OCI-LY7 (cell line): Measurements from ENCODE around the gene SMTNL1. TPM values are rescaled to one million over a fixed set of nuclear protein-coding genes. Genes with fewer than 3 reads are reported as not detected.

ENCODE experiments used
- BruUV-seq: library from RNA; stranded (reverse); fragments of 400-500 nt; replicated peaks from 2 replicates; lab custom pipeline; 2021; lab: Mats Ljungman, UMichigan
- CTCF ChIA-PET: fragments of 300-600 bp; sonication (Branson Sonifier 250); formaldehyde crosslinking; loops from one replicate; lab custom pipeline; 2022; ENCODE audit warnings: antibody characterized with exemption; ENCODE audit not compliant: unreplicated experiment; lab: Charles Lee
- POLR2A ChIA-PET: fragments of 300-600 bp; sonication (Branson Sonifier 250); formaldehyde crosslinking; loops from one replicate; lab custom pipeline; 2022; ENCODE audit warnings: antibody characterized with exemption; lab: Charles Lee
- DNase-seq: peaks from one replicate; pipeline ENCODE4 v3.0.0-alpha.2; 2015; ENCODE audit warnings: low spot score
- H2AFZ ChIP-seq: fragments of 200-600 bp; sonication (generic), shearing (Covaris generic); 2 replicates; pipeline ENCODE4 v1.6.1; 2014; ENCODE audit warnings: mild to moderate bottlenecking, antibody characterized with exemption, low read length, moderate library complexity
- H3K27ac ChIP-seq: fragments of 200-600 bp; sonication (generic); 2 replicates; pipeline ENCODE4 v1.5.1; 2014; ENCODE audit warnings: mixed run types, low read depth, mild to moderate bottlenecking, moderate library complexity, low read length, inconsistent platforms; ENCODE audit not compliant: poor library complexity, severe bottlenecking
- H3K36me3 ChIP-seq: fragments of 200-600 bp; sonication (generic); 2 replicates; pipeline ENCODE4 v1.6.1; 2014; ENCODE audit warnings: mild to moderate bottlenecking, antibody characterized with exemption, low read length, moderate library complexity, mixed read lengths; ENCODE audit not compliant: insufficient read depth
- H3K4me1 ChIP-seq: fragments of 200-600 bp; sonication (generic); 2 replicates; pipeline ENCODE4 v1.5.1; 2014; ENCODE audit warnings: mild to moderate bottlenecking, low read length; ENCODE audit not compliant: insufficient read depth, poor library complexity, severe bottlenecking
- H3K4me2 ChIP-seq: fragments of 200-600 bp; sonication (generic); 2 replicates; pipeline ENCODE4 v1.6.1; 2014; ENCODE audit warnings: mild to moderate bottlenecking, low read length
- H3K4me3 ChIP-seq: fragments of 200-600 bp; sonication (generic); 2 replicates; pipeline ENCODE4 v1.5.1; 2014; ENCODE audit warnings: mild to moderate bottlenecking, low read depth, low read length; ENCODE audit not compliant: poor library complexity, severe bottlenecking
- H3K79me2 ChIP-seq: fragments of 200-600 bp; sonication (generic); 2 replicates; pipeline ENCODE4 v1.6.1; 2016; ENCODE audit warnings: low read depth, mild to moderate bottlenecking, low read length, moderate library complexity, mixed read lengths; ENCODE audit not compliant: insufficient read depth
- H3K9me2 ChIP-seq: fragments of 200-600 bp; sonication (generic); 2 replicates; pipeline ENCODE4 v1.6.1; 2016; ENCODE audit warnings: mild to moderate bottlenecking, low read length, mixed read lengths; ENCODE audit not compliant: insufficient read depth
- H3K9me3 ChIP-seq: fragments of 200-600 bp; sonication (generic); 2 replicates; pipeline ENCODE4 v1.6.1; 2014; ENCODE audit warnings: mild to moderate bottlenecking, mixed run types, low read length, mixed read lengths
- H4K20me1 ChIP-seq: fragments of 200-600 bp; sonication (generic); 2 replicates; pipeline ENCODE4 v1.6.1; 2014; ENCODE audit warnings: mild to moderate bottlenecking, antibody characterized with exemption, low read length, moderate library complexity, mixed read lengths; ENCODE audit not compliant: insufficient read depth
- EZH2phosphoT487 ChIP-seq: fragments of 200-600 bp; sonication (generic); IDR thresholded peaks from 2 replicates; pipeline ENCODE4 v1.6.1; 2018; ENCODE audit warnings: low read depth, borderline replicate concordance, mild to moderate bottlenecking, mixed run types, antibody characterized with exemption, low read length, moderate library complexity, mixed read lengths
- intact Hi-C: fragments of 100-400 bp; cut with micrococcal nuclease; formaldehyde crosslinking; loops from one replicate; pipeline ENCODE4 v1.10.0; 2022; ENCODE audit not compliant: unreplicated experiment
- total RNA-seq, 2 experiments: library from RNA; depleted of rRNA in 1 of 2; stranded (reverse); fragments of >200 nt in 1 of 2; shearing (Covaris generic) in 1 of 2; gene quantifications; 2 replicates each; pipeline ENCODE4 v1.2.3, GENCODE V29; 2014 to 2022
- TF ChIP-seq, protein P1 (sequence below): fragments of 200-600 bp; sonication (generic); conservative IDR thresholded peaks from 2 replicates; pipeline ENCODE4 v1.5.1; 2014; ENCODE audit warnings: mild to moderate bottlenecking, antibody characterized with exemption, low read length, moderate library complexity, mixed read lengths

The SMTNL1 gene
- total RNA-seq, 2 experiments from 2014 or later: not detected

DNA sequence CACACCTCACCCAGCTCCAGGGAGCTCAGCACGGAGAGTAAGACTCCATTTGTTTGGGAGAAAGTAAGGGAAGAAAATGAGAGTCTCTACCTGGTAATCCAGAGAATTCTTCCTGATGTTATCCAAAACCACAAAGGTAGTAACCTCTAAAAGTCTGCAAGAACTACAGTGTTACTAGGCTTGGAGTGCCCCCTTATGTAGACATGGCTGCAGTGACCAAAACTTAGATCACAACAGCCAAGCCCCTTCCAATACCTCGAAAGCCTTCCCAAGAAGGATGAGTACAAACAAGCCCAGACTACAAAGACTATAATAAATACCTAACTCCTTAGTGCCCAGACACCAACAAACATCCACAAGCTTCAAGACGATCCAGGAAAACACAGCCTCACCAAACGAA is 25.2 kb downstream of the SMTNL1 start:
- peaks cover 16% of the 10 kb centered on the region; the same call in 1 of the 2 replicates for H3K79me2 ChIP-seq
- TF ChIP-seq, protein P1, sequence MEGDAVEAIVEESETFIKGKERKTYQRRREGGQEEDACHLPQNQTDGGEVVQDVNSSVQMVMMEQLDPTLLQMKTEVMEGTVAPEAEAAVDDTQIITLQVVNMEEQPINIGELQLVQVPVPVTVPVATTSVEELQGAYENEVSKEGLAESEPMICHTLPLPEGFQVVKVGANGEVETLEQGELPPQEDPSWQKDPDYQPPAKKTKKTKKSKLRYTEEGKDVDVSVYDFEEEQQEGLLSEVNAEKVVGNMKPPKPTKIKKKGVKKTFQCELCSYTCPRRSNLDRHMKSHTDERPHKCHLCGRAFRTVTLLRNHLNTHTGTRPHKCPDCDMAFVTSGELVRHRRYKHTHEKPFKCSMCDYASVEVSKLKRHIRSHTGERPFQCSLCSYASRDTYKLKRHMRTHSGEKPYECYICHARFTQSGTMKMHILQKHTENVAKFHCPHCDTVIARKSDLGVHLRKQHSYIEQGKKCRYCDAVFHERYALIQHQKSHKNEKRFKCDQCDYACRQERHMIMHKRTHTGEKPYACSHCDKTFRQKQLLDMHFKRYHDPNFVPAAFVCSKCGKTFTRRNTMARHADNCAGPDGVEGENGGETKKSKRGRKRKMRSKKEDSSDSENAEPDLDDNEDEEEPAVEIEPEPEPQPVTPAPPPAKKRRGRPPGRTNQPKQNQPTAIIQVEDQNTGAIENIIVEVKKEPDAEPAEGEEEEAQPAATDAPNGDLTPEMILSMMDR: peak; percentile 42
- no peak for TF ChIP-seq EZH2phosphoT487
- no peak overlapping the region for H3K4me2 ChIP-seq
- peaks cover 13% of the 10 kb centered on the region for H3K4me1 ChIP-seq
- no peak for DNase-seq
- intact Hi-C loops: no loop called here
- no peaks in the 10 kb centered on the region for H4K20me1 ChIP-seq
- H3K9me3 ChIP-seq: no peaks in the 10 kb centered on the region
- no peak overlapping the region for H3K27ac ChIP-seq
- no TSS peak for BruUV-seq
- CTCF ChIA-PET: no interaction called here
- H3K4me3 ChIP-seq: no peak overlapping the region
- no peaks in the 10 kb centered on the region for H3K9me2 ChIP-seq
- POLR2A ChIA-PET: no interaction called here
- H2AFZ ChIP-seq: no peak overlapping the region
- peaks cover 16% of the 10 kb centered on the region for H3K36me3 ChIP-seq

DNA sequence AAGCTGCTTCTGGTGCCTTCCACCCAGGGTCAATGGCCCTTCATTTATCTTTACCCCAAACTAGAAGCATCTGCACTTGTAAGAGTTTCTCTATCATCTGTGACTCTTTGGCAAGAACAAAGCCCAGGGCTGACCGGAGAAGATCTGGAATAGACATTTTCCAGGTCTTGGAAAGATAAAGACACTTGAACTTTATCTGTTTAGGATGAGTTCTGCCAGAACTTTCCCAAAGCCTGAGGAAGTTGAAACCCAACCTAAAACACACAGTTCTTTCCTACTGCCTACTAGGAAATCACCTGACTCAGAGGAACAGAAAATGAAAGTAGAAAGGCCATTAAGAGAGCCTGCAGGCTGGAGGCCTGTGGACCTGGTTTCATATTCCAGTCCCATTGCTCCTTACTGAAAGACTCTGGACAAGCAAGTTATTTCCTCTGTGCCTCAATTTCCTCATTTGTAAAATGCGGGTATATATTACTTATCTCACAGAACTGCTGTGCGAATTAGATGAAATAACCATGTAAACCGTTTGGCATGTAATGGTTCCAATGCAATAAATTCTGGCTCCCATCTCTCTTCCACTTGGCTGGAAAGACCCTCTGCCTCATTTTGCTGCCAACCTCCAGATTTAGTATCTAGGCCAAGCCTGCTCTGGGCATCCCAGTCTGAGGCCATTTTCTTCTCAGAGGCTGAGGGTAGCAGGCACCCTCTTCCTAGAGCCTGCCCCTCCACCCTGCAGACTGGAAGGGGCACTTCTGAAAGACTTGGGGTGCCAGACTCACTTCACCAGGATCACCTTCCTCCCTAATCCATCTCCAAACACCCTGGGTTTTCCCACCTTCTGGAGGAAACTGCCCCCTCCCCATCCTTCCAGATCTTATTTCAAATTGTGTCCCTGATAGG is 28.9 kb downstream of the SMTNL1 start:
- peaks cover 18% of the 10 kb centered on the region for H3K4me1 ChIP-seq
- intact Hi-C loops: loop anchor here (2.0 to 5.0 kb wide), 3 partner anchors 35 to 956 kb away; partner anchors contain the start of gene TIMM10
- peaks cover 16% of the 10 kb centered on the region; the same call in 1 of the 2 replicates for H3K79me2 ChIP-seq

More for the DNA sequence above, 28.9 kb downstream of the SMTNL1 start:
- H3K36me3 ChIP-seq: no peaks in the 10 kb centered on the region
- H3K4me2 ChIP-seq: peak overlapping the region; percentile 96
- ChIA-PET POLR2A (interaction anchor here (0.5 to 0.9 kb wide), 2 partner anchors 10 to 32 kb away, joined by 4 to 5 read pairs; no protein-coding TSS in a partner anchor), CTCF (interaction anchor here (0.6 to 2.2 kb wide), 2 partner anchors 74 to 75 kb away, joined by 4 to 19 read pairs; no protein-coding TSS in a partner anchor)
- DNase-seq: peak; percentile 54
- H3K27ac ChIP-seq: peak overlapping the region; percentile 51
- TSS peak; percentile 50 for BruUV-seq
- peak overlapping the region; percentile 82; the same call in 1 of the 2 replicates for H2AFZ ChIP-seq
- no peaks in the 10 kb centered on the region for H3K9me3 ChIP-seq
- no peak for TF ChIP-seq EZH2phosphoT487
- TF ChIP-seq, protein P1: no peak
- H3K9me2 ChIP-seq: no peaks in the 10 kb centered on the region
- H3K4me3 ChIP-seq: peak overlapping the region; percentile 81
- no peaks in the 10 kb centered on the region for H4K20me1 ChIP-seq
